GM21360 (cell line): ENCODE measurements around the gene GNPDA1.
A peak's percentile ranks its signal among the peaks of the same experiment; 100 is the strongest.
"Not testable (repeated sequence)": the region's sequence is repeated elsewhere in the genome, so short reads cannot be mapped to it uniquely, and the experiment has no call there.

Experiments used
- ATAC-seq: cut with Tn5 transposase; IDR thresholded peaks from one replicate; pipeline ENCODE4 v1.9.1; 2021; ENCODE audit warnings: mild to moderate bottlenecking, moderate library complexity; ENCODE audit not compliant: unreplicated experiment

Gene GNPDA1

DNA sequence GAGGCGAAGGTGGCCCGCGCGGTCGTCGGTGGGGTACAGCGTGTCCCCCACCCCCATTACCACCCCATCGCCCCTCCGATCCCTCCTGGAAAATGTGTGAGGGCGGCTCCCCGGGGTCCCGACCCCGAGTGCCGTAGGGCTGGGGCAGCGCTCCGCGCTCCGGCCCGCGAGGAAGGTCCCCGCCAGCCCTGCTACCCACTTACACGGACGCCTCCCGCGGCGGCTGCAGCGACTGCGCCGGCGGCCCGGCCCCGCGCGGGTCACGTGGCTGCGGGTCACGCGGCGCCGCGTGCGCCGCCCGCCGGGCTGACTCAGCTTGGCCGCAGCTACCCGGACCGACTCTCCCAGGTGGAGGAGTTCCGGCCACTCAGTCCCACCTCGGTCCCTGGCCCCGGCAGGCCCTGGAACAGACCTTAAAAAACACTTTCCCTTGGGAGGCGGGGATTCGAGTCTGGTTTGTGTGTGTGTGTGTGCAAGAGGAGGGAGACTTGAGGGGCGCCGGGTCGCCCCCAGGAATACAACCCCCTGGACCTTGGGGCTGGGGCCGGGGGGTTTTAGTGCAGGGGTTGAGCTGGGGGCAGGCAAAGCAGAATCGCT is at the start of gene GNPDA1:
GNPDA1 (minus strand) TSS at position 236 of the 597 bp plus-strand sequence. CDS start 992 bp downstream, outside the sequence.
- peak; percentile 67 for ATAC-seq

DNA sequence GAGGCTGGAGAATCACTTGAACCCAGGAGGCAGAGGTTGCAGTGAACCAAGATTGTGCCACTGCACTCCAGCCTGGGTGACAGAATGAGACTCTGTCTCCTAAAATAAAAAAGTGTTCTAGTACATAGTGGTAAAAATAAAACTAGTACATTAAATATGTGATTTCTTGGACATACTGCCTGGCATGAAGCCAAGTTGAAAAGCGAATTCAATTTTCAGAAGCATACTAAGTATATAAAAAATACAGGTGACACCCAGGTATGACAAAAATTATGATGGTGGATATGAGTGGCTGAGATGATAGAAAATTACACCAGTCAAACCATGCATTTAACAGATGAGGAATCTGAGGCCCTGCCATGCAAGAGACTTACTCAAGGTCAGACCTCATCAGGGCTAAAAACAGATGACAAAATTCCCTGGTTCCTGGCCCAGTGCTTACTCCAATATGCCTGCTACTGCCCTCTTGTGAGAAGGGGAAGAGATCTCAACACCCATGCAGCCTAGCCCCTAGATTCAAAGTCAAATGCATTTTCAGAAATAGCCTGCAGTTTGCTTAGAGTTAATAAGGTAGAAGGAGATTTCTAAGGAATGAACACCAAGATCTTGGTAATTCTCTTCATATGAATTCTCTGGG is 46.6 kb upstream of the GNPDA1 start:
- ATAC-seq = no peak

DNA sequence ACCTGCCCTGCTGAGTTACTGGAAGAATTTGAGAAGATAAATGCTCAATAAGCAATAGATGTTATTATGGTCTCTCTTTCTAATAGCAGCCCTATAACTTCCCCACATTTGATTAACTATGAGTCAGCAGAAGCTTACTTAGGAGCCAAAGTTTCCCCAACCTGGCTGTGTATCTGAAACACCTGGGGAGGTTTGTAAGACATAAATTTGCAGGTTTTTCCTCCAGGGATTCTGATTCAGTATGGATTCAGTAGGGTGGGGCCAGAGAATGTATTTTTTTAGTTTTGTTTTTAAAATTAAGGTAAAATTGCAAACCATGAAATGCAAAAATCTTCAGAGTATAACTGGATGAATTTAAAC is 44.9 kb upstream of the GNPDA1 start:
- ATAC-seq = no peak

DNA sequence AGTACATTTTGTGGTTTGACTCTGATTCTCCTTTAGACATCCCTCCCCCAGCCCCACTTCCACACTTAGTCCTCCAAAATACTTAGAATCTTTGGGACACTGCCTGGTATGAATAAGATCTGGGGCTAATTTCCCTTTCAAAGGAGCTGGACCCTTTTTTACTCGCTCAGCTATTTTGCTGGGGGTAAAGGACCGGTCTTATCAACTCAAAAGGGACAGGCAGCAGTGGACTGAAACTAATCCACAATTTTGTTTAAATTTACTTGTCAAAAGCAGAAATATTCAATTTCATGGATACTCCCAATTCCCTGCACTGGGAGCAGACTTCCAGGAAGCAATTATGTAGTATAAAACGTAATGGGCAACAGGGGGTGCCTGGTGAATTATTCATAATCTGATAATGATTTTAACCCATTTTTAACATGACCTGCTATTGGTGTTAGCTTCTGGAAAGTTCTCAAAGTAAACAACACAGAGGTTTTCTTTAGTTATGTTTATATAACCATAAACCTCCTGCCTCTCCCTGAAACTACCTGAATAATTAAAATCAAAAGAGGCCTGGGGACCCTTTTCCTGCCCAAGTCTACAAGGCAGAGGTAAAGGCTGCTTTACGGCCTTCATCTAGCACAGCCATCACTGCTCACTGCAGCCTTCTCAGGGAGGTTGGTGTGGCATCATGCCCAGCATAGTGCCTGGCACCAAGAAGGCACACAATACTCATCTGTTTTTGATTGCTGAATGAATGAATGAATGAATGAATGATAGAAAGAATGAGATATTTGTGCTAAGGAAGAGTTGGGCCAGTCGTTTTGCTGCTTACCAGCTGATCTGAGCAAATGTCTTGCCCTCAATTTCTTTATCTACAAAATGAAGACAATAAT is 44.2 kb upstream of the GNPDA1 start:
- no peak for ATAC-seq

DNA sequence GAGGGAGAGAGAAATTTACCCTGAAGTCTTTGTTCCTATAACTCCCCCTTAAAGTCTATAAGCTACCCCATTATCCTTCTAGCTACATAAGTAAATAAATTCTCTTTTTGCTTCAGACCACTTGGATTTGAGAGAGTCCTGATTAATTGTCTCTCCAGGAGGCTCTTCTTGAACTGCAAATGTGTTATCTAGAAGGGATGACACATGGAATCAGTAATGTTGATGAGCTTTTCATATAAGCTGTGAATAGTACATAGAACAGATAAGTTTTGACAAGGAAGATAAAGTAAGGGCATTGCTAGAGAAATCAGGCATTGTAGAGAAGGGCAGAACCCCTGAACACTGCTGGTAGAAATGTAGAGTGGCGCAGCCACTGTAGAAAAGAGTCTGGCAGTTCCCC is 42.5 kb upstream of the GNPDA1 start:
- no peak for ATAC-seq

DNA sequence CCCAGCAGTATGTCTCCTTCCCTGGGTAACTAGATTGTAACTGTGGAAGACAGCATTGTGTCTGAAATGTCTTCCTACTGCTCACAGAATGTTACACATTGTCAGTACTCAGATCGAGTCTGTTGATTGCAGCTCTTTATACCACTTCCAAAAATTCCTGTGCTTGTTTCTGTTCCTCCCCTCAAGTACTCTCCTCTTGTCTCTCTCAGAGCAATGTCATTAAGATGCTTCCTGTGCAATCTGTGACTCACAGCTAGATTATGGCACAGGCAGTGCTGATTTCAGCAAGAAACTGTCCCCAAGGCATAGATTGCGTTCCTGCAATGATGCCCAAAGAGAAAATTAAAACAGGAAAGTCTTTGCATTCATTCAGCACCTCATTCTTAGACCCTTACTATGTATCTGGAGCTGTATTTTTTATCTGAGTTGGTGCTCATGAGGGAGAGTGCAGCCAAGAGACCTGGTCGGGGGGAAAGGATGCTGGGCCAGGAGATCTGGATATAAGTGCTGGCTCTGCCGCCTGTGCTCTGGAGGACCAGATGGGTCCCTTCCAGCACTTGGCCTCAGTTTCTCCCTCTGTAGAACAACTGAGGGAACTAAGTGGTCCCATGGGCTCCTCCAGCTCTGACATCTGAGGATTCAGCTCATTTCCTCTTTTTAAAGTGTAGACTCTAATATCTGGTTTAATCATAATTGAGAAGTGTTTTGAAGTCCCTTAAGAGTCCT is 40.8 kb upstream of the GNPDA1 start:
- no peak for ATAC-seq

DNA sequence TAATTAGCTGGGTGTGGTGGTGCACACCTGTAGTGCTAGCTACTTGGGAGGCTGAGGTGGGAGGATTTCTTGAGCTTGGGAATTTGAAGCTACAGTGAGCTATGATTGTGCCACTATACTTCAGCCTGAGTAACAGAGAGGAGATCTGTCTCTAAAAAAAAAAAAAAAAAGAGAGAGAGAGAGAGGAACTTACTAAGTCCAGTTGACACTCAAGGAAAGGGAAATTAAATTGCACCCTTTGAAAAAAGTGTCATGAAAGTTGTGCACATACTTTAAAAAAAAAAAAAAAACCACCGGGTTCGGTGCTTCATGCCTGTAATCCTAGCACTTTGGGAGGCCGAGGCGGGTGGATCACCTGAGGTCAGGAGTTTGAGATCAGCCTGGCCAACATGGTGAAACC is 39.2 kb upstream of the GNPDA1 start:
- ATAC-seq = not testable (repeated sequence)

DNA sequence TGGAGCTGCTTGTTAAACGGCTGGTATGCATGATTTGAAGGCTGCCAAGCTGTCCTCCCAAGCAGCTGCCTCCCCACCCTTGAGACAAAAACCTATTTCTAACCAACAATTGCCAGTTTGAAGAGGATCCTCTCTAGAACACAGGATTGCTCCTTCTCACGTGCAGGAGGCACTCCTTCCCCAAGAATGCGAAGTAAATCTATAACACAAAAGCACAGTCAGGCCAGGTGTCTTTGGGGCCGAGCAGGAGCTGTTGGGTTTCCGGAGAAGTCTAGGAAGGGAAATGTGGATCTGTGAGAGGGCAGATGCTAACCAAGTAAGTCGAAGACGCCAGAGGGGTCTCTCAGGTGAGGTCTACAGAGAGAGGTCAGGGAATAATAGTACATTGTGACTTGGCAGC is 35.4 kb upstream of the GNPDA1 start:
- ATAC-seq = no peak

DNA sequence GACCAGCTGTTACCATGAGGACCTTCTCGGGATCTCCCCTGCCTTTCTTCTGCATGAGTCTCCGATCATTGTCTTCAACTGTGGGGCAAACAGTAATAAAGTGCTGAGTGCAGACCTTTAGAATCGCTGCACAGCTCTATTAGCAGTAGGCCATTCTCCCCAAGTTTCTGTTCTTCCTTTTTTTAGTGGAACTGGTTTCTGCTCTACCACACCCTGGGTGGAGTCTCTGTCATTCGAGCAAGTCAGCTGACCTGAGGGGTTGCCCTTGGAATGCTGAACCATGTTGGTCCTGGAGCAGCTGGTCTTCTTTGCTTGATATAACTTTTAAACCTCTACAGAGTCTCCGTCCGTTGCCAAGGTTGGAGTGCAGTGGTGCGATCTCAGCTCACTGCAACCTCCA is 33.4 kb upstream of the GNPDA1 start:
- ATAC-seq = no peak

DNA sequence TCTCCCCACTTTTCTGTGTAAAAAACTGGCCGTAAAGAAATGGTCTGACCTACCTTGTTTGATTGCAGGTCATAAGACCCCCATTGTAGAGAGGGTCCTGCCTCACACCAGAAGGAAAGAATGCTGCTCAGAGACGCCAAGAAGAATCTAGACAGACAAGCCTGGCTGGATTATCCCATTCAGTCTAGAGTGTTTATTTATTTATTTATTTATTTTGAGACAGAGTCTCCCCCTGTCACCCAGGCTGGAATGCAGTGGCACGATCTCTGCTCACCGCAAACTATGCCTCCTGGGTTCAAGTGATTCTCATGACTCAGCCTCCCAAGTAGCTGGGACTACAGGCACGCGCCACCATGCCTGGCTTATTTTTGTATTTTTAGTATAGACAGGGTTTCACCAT is 28.1 kb upstream of the GNPDA1 start:
- ATAC-seq = not testable (repeated sequence)

DNA sequence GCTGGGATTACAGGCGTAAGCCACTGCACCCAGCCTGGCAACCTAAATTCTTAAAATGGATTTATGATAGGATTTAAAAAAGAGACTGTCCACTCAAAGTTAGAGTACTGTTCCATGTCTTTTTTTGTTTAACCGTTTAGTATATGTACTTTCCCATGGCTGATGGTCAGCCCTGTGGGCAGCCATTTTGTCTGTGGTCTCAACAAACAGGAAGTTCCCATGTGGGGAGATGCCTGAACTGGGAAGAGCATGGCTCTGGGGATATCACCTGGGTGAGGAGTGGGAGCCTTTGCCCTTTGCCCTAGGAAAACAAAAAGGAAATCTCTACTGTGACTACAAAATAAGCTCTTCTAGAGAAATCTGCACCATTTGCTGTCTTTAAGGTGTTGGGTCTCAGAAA is 27.5 kb upstream of the GNPDA1 start:
- ATAC-seq = no peak

DNA sequence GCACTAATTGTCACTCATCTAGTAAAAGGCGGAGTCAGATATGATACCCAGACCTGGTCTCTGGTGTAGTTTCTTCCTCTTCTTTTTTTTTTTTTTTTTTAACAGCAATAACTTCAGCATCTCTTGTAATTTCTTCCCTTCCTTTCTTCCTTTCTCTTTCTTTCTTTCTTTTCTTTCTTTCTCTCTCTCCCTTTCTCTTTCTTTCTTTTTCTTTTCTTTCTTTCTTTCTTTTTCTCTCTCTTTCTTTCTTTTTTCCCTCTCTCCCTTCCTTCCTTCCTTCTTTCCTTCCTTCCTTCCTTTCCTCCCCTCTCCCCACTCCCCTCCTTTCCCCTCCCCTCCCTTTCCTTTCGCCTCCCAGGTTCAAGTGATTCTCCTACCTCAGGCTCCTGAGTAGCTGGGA is 25.9 kb upstream of the GNPDA1 start:
- ATAC-seq = no peak

DNA sequence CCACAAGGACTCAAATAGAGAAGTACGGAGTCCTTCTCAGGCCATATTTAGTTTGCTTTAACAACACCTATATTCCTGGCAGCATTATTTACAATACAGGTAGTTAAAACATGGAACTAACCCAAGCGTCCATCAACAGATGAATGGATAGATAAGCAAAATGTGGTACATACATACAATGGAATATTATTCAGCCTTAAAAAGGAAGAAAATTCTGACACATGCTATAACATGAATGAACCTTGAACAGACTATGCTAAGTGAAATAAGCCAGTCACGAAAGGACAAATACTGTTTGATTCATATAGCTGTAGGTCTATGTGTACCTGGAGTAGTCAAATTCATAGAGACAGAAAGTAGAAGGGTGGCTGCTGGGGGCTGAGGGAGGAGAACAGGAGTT is 24.8 kb upstream of the GNPDA1 start:
- ATAC-seq = not testable (repeated sequence)

DNA sequence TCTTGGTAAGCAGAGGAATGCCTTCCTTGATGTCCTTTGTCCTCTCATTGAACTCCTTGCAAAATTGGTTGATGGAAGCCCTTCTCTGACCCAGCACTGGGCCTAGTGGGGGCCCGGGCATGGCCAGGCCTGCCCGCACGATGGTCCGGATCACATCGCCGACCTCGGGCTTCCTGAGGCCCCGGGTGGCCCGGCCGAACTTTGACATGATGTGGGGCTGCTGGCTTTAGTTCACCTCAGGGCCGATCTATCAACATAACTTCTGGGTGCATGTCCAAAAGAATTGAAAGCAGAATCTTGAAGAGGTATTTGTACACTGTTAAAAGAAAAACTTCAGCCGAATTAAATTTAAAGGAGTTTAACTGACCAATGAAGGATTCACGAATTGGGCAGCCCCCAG is 24.1 kb upstream of the GNPDA1 start:
- ATAC-seq = no peak

DNA sequence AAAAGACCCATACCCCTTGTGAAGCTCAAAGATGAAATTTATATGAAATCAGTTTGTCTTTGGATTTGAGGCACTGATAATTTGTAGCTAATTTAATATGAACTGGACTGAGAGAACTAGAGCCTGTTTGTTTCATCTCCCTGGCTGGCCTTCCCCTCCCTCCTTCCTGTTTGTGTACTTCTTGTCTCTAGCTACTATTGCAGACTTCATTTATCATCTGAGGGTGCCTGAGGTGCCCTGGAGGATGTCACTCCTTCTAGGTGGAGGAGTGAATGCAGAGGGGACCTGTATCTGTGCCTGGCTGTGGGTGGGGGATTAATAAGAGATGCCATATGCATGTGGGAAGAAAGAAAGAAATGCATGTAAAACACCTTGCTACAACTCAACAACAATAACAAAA is 22.2 kb upstream of the GNPDA1 start:
- no peak for ATAC-seq

DNA sequence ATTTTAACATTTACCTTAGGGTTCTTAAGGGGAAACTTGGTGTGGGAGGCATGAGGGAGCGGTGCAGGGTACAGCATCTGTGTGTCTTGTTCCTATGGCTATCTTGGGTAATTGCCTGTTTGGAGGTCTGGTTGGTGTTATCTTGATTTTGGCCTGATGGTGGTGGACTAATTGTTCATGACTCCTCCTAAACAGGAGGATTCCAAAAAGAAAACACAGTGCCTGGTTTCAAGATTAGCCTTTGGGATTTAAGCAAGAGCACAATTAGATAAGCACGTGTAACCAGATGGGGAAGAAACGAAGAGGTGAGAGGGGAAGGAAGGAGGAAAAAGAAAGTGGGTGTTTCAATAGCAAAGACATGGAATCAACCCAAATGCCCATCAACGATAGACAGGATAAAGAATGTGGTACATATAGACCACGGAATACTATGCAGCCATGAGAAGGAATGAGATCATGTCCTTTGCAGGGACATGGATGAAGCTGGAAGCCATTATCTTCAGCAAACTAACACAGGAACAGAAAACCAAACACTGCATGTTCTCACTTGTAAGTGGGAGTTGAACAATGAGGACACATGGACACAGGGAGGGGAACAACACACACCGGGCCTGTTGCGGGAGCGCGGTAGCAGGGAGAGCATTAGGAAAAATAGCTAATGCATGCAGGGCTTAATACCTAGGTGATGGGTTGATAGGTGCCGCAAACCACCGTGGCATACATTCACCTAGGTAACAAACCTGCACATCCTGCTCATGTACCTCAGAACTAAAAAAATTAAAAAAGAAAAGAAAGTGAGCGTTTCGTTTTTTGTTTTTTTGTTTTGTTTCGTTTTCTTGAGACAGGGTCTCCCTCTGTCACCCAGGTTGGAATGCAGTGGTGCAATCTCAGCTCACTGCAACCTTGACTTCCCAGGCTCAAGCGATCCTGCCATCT is 21.1 kb upstream of the GNPDA1 start:
- not testable (repeated sequence) for ATAC-seq

DNA sequence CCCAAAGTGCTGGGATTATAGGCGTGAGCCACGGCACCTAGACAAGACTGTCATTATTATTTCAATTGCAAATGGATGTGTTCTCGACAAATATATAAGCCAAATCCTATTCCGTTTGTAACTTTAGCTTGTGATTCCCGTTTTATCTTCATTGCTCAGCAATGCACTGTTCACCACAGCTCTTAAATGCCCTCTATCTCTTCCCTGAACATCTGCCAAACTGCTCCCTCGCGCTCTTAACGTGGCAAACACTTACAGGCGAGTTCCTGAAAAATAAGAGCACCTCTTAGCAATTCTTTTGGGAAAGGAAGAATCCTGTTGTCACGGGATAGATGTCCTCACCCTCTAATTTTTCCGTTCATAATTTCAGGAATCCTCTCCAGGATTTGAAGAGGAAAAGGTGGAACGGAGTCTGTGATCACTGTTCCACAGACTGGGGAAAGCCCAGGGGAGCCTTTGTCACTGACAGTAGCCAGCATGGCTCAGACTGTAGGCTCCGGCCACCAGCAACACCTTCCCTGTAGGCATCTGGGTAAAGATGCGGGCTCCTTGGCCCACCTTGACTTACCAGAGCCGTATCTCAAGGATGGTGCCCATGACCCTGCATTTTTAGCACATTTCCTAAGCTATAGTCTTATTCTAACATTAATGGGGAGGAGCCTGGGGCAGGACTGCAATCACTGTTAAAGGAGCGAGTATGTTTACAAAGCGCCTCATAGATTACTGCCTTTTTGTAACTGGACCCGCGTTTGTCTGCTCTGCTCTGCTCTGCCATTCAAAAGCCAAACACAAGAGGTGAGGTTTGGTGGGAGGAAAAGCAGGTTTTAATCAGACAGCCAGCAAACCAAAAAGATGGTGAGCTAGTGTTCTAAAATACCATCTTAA is 20.2 kb upstream of the GNPDA1 start:
- ATAC-seq = no peak

DNA sequence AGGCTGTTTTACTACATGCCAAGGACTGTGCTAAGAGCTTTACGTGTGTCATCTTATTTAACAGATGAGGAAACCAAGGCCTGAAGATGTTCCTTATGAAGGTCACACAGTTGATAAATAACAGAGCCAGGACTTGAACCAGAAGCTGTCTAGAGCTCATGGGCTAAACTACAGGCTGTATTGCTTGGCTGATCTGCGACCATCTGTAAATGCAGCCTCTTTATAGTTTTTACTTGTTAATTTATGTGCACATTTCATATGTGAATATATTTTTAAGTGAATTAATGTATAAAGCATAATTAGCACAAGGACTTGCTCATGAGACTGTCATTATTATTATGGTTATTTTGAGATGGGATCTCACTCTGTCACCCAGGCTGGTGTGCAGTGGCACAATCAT is 19.3 kb upstream of the GNPDA1 start:
- ATAC-seq = no peak

DNA sequence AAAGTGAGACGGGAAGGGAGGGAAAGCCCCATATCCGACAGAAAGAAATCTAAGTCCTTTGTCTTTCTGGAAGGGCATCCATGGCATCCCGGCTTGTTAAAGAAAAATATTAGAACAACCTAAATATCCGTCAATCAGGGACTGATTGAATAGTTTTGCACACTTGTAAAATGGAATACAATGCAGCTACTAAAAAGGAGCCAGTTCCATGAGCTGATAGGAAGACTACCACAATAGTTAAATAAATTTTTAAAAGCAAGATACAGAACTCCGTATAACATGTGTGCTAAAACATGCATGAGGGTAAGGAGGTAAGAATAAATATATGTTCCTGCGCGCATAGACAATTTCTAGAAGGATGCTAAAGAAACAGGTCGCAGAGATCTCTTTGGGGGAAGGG is 12.8 kb upstream of the GNPDA1 start:
- no peak for ATAC-seq
